HCT116 (cell line): Measurements from ENCODE around the gene MRPL36.

Source experiments
- CEBPB ChIP-seq: IDR thresholded peaks from 2 replicates; pipeline ENCODE4 v1.6.1; 2012; ENCODE audit warnings: low read depth
- EGR1 ChIP-seq: IDR thresholded peaks from 2 replicates; pipeline ENCODE4 v1.6.1; 2012; ENCODE audit warnings: low read depth
- EZH2 ChIP-seq: fragments of 200-600 bp; sonication (generic); IDR thresholded peaks from 2 replicates; pipeline ENCODE4 v1.6.1; 2017; ENCODE audit warnings: antibody characterized with exemption, mixed run types
- FOSL1 ChIP-seq: IDR thresholded peaks from 2 replicates; pipeline ENCODE4 v1.6.1; 2012; ENCODE audit warnings: low read depth
- POLR2A ChIP-seq: IDR thresholded peaks from 2 replicates; pipeline ENCODE4 v1.7.0; 2011; ENCODE audit warnings: borderline replicate concordance; ENCODE audit not compliant: insufficient read depth, insufficient read length; ENCODE audit errors: extremely low read depth
- POLR2AphosphoS5 ChIP-seq: IDR thresholded peaks from 2 replicates; pipeline ENCODE4 v1.6.1; 2011; ENCODE audit warnings: mild to moderate bottlenecking, low read depth, low read length, moderate library complexity
- RAD21 ChIP-seq: IDR thresholded peaks from 2 replicates; pipeline ENCODE4 v1.6.1; 2012; ENCODE audit warnings: low read depth, mild to moderate bottlenecking
- SIN3A ChIP-seq: IDR thresholded peaks from 2 replicates; pipeline ENCODE4 v1.6.1; 2012; ENCODE audit warnings: low read depth
- TF ChIP-seq, protein P1 (sequence below), 3 experiments: fragments of 200-600 bp in 1 of 3; sonication (generic) in 1 of 3; IDR thresholded peaks in 2 of 3; conservative IDR thresholded peaks in 1 of 3; 2 replicates each; pipeline ENCODE4 v1.5.1; 2012 to 2017; ENCODE audit warnings: low read depth in 2 of 3, low read length in 2 of 3, antibody characterized with exemption in 1 of 3, borderline replicate concordance in 1 of 3, control low read depth in 1 of 3, mild to moderate bottlenecking in 1 of 3, mixed read lengths in 1 of 3, mixed run types in 1 of 3, moderate library complexity in 1 of 3; ENCODE audit not compliant: insufficient read depth in 1 of 3
- TF ChIP-seq, protein P2 (sequence below): IDR thresholded peaks from 2 replicates; pipeline ENCODE4 v1.6.1; 2011; ENCODE audit warnings: mild to moderate bottlenecking, low read length, moderate library complexity; ENCODE audit not compliant: insufficient replicate concordance; ENCODE audit errors: extremely low read depth

DNA sequence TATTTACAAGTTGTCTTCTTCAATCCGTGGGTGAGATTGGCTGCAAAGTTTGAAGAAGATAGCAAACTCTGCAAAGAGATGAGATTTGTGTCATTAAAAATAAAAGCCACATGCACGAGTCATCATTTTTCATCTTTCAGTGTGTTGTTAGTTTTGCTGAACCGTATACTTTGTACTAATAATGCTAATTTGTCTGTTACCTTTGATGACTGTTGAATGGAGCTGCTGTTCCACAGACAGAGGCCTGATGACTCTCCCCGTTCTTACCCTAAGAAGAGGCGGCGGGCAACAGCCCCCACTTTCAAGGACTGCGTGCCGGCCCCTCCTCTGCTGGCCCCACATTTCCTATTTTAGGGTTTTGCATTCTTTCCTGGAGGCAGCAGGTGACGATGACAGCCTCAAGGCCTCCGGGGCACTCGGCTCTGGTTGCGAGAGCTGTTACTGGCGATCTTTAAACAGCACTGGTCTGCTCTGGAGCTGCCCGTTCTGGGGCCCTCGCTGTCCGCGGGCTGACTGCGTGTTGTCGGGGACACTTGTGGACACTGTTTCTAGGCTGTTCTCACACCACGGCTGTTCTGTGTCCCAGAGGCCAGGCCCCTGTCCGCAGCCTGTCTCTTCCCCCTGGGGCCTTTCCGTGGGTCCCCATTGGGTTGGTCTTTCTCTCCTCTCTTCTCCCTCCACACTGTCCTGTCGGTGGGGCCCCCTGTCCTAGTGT lies 36.7 kb upstream of the MRPL36 start:
- TF ChIP-seq POLR2AphosphoS5, result no peak
- TF ChIP-seq, protein P1, sequence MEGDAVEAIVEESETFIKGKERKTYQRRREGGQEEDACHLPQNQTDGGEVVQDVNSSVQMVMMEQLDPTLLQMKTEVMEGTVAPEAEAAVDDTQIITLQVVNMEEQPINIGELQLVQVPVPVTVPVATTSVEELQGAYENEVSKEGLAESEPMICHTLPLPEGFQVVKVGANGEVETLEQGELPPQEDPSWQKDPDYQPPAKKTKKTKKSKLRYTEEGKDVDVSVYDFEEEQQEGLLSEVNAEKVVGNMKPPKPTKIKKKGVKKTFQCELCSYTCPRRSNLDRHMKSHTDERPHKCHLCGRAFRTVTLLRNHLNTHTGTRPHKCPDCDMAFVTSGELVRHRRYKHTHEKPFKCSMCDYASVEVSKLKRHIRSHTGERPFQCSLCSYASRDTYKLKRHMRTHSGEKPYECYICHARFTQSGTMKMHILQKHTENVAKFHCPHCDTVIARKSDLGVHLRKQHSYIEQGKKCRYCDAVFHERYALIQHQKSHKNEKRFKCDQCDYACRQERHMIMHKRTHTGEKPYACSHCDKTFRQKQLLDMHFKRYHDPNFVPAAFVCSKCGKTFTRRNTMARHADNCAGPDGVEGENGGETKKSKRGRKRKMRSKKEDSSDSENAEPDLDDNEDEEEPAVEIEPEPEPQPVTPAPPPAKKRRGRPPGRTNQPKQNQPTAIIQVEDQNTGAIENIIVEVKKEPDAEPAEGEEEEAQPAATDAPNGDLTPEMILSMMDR (IDR thresholded peaks at IDR 0.05 in 2 of 3, conservative IDR thresholded peaks at IDR 0.05 in 1 of 3; ENCODE audit: borderline replicate concordance in 1 of 3, insufficient read depth in 1 of 3, low read depth in 2 of 3, low read length in 2 of 3), result no peak
- TF ChIP-seq SIN3A, result no peak
- TF ChIP-seq EGR1, result no peak
- TF ChIP-seq CEBPB, result no peak
- TF ChIP-seq EZH2, result no peak
- no peak for TF ChIP-seq RAD21
- TF ChIP-seq FOSL1, result no peak
- TF ChIP-seq, protein P2, sequence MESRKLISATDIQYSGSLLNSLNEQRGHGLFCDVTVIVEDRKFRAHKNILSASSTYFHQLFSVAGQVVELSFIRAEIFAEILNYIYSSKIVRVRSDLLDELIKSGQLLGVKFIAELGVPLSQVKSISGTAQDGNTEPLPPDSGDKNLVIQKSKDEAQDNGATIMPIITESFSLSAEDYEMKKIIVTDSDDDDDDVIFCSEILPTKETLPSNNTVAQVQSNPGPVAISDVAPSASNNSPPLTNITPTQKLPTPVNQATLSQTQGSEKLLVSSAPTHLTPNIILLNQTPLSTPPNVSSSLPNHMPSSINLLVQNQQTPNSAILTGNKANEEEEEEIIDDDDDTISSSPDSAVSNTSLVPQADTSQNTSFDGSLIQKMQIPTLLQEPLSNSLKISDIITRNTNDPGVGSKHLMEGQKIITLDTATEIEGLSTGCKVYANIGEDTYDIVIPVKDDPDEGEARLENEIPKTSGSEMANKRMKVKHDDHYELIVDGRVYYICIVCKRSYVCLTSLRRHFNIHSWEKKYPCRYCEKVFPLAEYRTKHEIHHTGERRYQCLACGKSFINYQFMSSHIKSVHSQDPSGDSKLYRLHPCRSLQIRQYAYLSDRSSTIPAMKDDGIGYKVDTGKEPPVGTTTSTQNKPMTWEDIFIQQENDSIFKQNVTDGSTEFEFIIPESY, result no peak
- TF ChIP-seq POLR2A, result no peak
